RWPE1 (cell line): ENCODE data around the gene FNIP2.

ENCODE experiments used
- CTCF ChIA-PET: fragments of 350-600 bp; sonication (Branson Sonifier 250); formaldehyde crosslinking; extraction: SDS; loops from one replicate; lab custom pipeline; 2021; lab: Yijun Ruan, JAX
- POLR2A ChIA-PET: fragments of 400-600 bp; formaldehyde crosslinking; extraction: SDS; loops from one replicate; lab custom pipeline; 2020; ENCODE audit warnings: antibody characterized with exemption; ENCODE audit not compliant: low non-redundant PET; lab: Yijun Ruan, JAX
- DNase-seq: peaks from one replicate; pipeline ENCODE4 v3.0.0; 2012; ENCODE audit warnings: low spot score
- H3K27ac ChIP-seq: fragments of 450-650 bp; 2 replicates; pipeline ENCODE4 v1.5.1; 2017
- CTCF ChIP-seq: fragments of 450-650 bp; conservative IDR thresholded peaks from 2 replicates; pipeline ENCODE4 v1.5.1; 2017; ENCODE audit warnings: low read depth, mild to moderate bottlenecking

FNIP2 gene

GRCh38 chr4:158810487-158811215 is 41.8 kb downstream of the FNIP2 start:
- POLR2A ChIA-PET = interaction anchor here (0.6 kb wide), 2 partner anchors 29 to 61 kb away, joined by 3 to 4 read pairs; no protein-coding TSS in a partner anchor
- peak; percentile 74 for DNase-seq
- CTCF ChIA-PET = no interaction called here
- H3K27ac ChIP-seq = peak overlapping the region; percentile 65
- TF ChIP-seq CTCF = no peak

- no peak for TF ChIP-seq CTCF
- CTCF ChIA-PET = no interaction called here
- POLR2A ChIA-PET = no interaction called here
- no peak overlapping the region for H3K27ac ChIP-seq
- DNase-seq = no peak
These were observed 42.4 kb downstream of the FNIP2 start for GRCh38 chr4:158811216-158811540.

GRCh38 chr4:158811704-158812103 is 42.9 kb downstream of the FNIP2 start:
- ChIA-PET CTCF (no interaction called here), POLR2A (no interaction called here)
- DNase-seq = no peak
- no peak for TF ChIP-seq CTCF
- H3K27ac ChIP-seq = no peak overlapping the region

GRCh38 chr4:158812133-158812532 is 43.3 kb downstream of the FNIP2 start:
- POLR2A ChIA-PET = no interaction called here
- no peak for DNase-seq
- TF ChIP-seq CTCF = no peak
- CTCF ChIA-PET = interaction anchor here (0.7 kb wide), 1 partner anchor 157 kb away, joined by 3 read pairs; no protein-coding TSS in a partner anchor
- no peak overlapping the region for H3K27ac ChIP-seq

GRCh38 chr4:158812543-158812942 is 43.7 kb downstream of the FNIP2 start:
- no peak overlapping the region for H3K27ac ChIP-seq
- no peak for TF ChIP-seq CTCF
- ChIA-PET POLR2A (no interaction called here), CTCF (interaction anchor here (0.7 kb wide), 1 partner anchor 157 kb away, joined by 3 read pairs; no protein-coding TSS in a partner anchor)
- no peak for DNase-seq

GRCh38 chr4:158813113-158813512 is 44.3 kb downstream of the FNIP2 start:
- ChIA-PET CTCF (no interaction called here), POLR2A (no interaction called here)
- TF ChIP-seq CTCF = no peak
- DNase-seq = no peak
- no peak overlapping the region for H3K27ac ChIP-seq
